Stimulated activated CD4-positive, alpha-beta T cell treated with anti-CD3 and anti-CD28 coated beads, TNF-alpha, amount 100 ng/mL, for 48 hours (primary cell): Measurements from ENCODE around the gene MAPK8IP2.
A peak's percentile ranks its signal among the peaks of the same experiment; 100 is the strongest.

Experiments
- DNase-seq, 3 donors: peaks; one replicate each; pipeline ENCODE4 v3.0.0-alpha.2; 2020; ENCODE audit warnings: low read depth in 3 of 3

MAPK8IP2 gene

GRCh38 chr22:50575426-50575941, 25.1 kb upstream of the MAPK8IP2 start:
- DNase-seq, result no peak

DNA sequence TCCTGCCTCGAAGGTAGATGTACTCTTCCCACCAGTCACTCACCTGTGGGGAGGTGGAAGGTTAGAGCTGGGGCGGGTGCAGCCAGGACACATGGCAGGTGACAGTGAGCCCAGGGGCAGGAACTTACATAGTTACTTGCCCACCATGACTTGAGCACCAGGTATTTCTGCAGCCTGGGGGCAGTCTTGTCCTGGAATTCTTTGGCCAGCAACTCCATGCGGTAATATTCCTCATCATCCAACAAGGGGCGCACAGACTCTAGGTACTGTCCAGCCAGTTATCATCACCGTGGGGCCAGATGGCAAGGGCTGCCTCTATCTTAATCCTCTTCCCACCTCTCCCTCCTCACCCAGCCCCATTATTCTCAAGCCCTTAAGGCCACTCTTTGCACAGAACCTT, 24.5 kb upstream of the MAPK8IP2 start:
- no peak for DNase-seq

GRCh38 chr22:50576806-50577696, 23.5 kb upstream of the MAPK8IP2 start:
- no peak for DNase-seq

DNA sequence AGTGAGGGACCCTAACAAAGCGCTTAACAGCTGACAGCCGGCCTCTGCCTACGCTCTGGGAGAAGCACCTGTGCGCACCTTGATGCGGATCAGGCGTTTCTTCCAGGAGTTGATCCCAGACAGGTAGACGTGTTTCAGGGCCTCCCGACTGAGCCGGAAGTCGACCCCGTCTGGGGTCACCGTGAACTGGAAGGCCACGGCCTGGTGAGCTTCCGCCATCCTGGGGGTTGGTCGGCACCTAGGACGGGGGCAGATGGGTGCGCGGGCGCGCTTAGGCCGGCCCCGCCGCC, 23.0 kb upstream of the MAPK8IP2 start:
- DNase-seq, result no peak

- DNase-seq, result no peak
Measured at GRCh38 chr22:50577987-50578775, 22.4 kb upstream of the MAPK8IP2 start, which contains the start of gene CPT1B. TSS of gene CPT1B (minus strand) at chr22:50578427. CDS start at chr22:50577915, 512 bp downstream.

- DNase-seq, result no peak
Measured at GRCh38 chr22:50578776-50579310, 21.8 kb upstream of the MAPK8IP2 start.

- no peak for DNase-seq
Measured at GRCh38 chr22:50579752-50580151, 20.8 kb upstream of the MAPK8IP2 start.

- DNase-seq, result no peak
Measured at GRCh38 chr22:50581031-50581949, 19.3 kb upstream of the MAPK8IP2 start.

- DNase-seq, result peak in 1 of 3 donors; percentile 21
Measured at GRCh38 chr22:50581950-50582492, 18.6 kb upstream of the MAPK8IP2 start.

GRCh38 chr22:50582493-50583293, 17.9 kb upstream of the MAPK8IP2 start, which contains the start of gene CHKB:
TSS of gene CHKB (minus strand) at chr22:50582849. CDS start at chr22:50582781, 68 bp downstream.
- peak; percentile 97 to 98 (median 98) for DNase-seq

GRCh38 chr22:50583294-50583861, 17.2 kb upstream of the MAPK8IP2 start:
- DNase-seq, result no peak

DNA sequence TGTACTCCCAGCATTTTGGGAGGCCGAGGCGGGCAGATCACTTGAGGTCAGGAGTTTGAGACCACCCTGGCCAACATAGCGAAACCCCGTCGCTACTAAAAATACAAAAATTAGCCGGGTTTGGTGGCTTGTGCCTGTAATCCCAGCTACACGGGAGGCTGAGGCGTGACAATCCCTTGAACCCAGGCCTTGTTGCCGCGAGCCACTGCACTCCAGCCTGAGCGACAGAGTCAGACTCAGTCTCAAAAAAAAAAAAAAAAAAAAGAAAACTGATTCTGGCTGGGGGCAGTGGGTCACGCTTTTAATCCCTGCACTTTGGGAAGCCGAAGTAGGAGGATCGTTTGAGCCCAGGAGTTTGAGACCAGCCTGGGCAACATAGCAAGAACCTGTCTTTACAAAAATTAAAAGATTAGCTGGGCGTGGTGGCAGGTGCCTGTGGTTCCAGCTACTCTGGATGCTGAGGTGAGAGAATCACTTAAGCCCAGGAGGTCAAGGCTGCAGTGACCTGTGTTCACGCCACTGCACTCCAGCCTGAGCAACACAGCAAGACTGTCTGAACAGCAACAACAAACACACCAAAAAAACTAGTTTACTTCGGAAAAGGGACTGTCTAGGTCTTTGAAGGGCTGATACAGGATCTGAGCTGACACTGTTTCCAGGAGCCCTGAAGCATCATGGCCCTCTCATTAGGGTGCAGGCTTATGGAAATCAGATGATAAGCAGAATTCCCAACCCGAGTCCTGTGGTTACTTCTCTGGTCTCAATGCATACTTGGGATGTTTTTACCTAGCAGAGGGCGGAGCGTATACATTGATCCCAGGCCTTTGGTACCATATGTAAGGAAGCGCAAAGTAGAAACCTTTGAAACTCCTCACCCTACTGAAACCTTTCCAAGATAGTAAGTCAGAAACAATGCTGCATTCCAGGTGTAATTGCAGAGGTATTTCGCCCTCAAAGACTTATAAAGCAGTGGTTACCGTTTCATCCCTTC, 16.2 kb upstream of the MAPK8IP2 start:
- no peak for DNase-seq

GRCh38 chr22:50585238-50585637, 15.4 kb upstream of the MAPK8IP2 start:
- no peak for DNase-seq

GRCh38 chr22:50585781-50586180, 14.8 kb upstream of the MAPK8IP2 start:
- DNase-seq, result no peak

DNA sequence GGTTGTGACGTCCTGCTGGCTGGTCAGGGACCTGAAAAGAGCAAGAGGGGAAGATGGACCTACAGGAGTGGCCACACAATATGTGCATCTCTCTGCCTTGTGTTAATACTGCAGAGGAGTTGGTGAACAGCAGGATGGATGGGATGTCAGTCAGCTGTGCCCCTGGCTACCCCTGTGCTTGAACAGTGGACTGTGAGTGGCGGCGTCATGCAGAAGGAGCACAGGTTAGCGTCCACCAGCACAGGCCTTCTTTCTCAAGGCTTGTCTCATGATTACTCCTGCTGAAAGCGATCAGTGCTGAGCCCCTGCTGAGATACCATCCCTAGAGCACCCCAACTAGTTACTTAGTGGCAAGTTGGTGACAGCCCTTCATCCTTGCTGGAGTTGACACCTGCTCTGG, 14.2 kb upstream of the MAPK8IP2 start:
- DNase-seq, result no peak

DNA sequence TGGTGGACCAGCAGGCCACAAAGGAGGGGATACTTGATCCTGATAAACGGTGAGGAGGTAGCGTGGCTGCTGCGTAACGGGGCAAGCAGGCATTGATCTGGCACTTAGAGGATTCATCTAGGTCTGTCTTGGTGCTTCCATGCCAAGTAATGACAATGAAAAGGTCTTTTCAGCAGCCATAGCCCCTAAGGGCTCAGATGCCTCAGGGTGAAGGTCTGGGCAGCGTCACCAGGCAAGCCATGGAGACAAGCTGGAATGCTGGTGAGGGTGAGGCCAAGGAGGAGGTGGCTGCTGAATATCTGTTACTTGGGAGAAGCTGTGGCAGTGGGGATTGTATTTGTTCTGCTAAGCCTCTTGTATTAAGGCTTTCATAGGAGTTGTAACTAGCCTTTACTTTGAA, 13.2 kb upstream of the MAPK8IP2 start:
- no peak for DNase-seq

GRCh38 chr22:50595189-50595588, 5.4 kb upstream of the MAPK8IP2 start:
- DNase-seq, result no peak

- DNase-seq, result no peak
Measured at GRCh38 chr22:50597097-50597496, 3.5 kb upstream of the MAPK8IP2 start.
